ENCODE measurements around the gene PTPN22.

The PTPN22 gene

DNA sequence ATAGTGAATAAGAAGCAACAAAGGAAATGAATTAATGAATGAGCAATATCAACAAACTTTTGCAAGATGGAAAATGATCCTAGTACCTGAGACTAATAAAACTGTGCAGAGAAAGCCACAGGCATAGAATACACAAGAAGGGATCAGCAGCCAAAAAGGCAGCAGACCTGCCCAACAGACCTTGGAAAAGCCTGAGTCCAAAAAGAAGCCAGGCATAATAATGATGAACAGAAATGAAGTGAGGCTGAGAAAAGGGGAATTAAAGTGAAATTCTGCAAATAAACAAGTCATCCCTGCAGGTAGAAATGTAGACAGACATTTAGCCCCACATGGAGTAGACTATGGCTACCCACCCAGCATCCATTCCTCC lies 101.9 kb downstream of the PTPN22 start:
- TF ChIP-seq, protein P1, sequence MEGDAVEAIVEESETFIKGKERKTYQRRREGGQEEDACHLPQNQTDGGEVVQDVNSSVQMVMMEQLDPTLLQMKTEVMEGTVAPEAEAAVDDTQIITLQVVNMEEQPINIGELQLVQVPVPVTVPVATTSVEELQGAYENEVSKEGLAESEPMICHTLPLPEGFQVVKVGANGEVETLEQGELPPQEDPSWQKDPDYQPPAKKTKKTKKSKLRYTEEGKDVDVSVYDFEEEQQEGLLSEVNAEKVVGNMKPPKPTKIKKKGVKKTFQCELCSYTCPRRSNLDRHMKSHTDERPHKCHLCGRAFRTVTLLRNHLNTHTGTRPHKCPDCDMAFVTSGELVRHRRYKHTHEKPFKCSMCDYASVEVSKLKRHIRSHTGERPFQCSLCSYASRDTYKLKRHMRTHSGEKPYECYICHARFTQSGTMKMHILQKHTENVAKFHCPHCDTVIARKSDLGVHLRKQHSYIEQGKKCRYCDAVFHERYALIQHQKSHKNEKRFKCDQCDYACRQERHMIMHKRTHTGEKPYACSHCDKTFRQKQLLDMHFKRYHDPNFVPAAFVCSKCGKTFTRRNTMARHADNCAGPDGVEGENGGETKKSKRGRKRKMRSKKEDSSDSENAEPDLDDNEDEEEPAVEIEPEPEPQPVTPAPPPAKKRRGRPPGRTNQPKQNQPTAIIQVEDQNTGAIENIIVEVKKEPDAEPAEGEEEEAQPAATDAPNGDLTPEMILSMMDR (IDR thresholded peaks at IDR 0.05; ENCODE audit: insufficient read depth, low read length, poor library complexity, severe bottlenecking) = no peak
- no peaks in the 10 kb centered on the region for H3K27me3 ChIP-seq (replicated peaks; ENCODE audit: control insufficient read depth, insufficient read depth, low read length)
- DNase-seq (ENCODE audit: extremely low read depth, insufficient read length) = no peak
- H3K4me3 ChIP-seq (replicated peaks; ENCODE audit: low read depth, low read length) = no peak overlapping the region
- H3K36me3 ChIP-seq (ENCODE audit: control insufficient read depth, insufficient read depth, low read length) = peaks cover 4% of the 10 kb centered on the region

DNA sequence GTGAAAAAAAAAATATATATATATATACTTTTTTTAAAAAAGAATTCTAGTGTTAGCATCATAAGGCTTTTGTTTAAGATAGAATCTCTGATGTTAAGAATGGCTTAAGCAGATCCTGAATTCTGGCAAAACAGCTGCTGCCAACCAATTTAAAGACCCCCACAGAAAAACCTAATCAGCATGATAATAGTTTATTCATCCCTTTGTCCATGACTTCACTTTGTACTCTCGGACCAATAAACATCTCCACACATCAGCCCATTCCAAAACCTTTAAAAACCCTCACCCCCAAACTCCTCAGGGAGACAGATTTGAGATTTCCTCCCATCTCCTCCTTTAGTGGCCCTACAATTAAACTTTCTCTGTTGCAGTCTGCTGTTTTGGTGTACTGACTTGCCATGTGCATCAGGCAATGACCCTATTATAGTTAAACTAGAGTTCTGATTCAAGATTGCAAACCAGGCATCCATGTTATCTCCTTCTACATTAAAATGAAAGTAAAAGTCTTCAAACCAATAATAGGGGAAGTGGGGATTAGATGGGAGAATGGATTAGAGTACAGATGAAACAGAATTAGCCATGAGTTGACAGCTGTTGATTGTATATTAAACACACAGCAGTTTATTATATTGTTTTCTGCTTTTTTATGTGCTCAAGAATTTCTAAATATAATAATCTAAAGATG lies 102.5 kb downstream of the PTPN22 start:
- Histone ChIP-seq H3K4me3 (replicated peaks; ENCODE audit: low read depth, low read length) (no peak overlapping the region), H3K36me3 (ENCODE audit: control insufficient read depth, insufficient read depth, low read length) (peaks cover 4% of the 10 kb centered on the region), H3K27me3 (replicated peaks; ENCODE audit: control insufficient read depth, insufficient read depth, low read length) (no peaks in the 10 kb centered on the region)
- no peak for DNase-seq (ENCODE audit: extremely low read depth, insufficient read length)
- TF ChIP-seq, protein P1 (IDR thresholded peaks at IDR 0.05; ENCODE audit: insufficient read depth, low read length, poor library complexity, severe bottlenecking) = no peak

DNA sequence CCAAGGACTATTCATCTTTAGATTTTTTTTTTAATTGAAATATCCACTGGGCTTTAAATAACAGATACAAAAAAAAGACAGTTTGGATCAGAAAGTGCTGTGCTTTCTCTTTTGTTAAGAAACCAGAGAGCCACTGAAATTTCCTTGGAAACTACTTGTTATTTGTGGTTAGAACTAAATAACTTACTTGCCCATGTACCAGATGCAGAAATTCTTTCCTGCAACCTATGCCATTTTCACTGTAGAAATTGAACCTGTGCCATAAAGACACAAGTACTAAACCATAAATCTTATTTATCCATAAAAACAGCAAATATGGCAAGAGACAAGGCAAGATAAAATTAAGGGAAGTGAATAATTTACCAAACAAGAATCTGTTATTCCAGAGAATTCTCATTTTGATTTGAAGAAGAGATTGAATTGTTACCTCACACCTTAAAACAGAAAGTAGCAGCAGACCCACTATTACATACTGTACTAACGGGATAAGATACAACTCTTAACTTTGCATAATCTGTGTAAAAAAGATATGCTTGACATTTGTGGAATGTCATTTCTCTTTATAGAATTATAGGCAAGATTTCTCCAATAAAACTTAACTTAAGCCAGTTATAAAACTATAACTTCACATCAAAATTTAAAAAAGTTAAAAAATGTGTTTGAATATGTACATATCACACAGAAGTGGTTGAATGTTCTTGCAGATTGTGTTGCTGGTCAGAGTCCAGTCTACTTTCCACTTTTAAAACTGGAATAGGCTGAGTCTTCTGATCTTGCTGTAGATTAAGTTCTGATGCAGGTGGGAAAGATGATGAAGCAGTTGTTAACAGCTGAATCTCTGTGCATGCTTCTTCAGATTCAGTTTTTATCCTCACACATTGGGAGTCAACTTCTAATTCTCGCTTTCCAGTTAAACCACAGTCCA lies 105.9 kb downstream of the PTPN22 start:
- H3K4me3 ChIP-seq (replicated peaks; ENCODE audit: low read depth, low read length) = no peak overlapping the region
- H3K36me3 ChIP-seq (ENCODE audit: control insufficient read depth, insufficient read depth, low read length) = peaks cover 4% of the 10 kb centered on the region
- no peaks in the 10 kb centered on the region for H3K27me3 ChIP-seq (replicated peaks; ENCODE audit: control insufficient read depth, insufficient read depth, low read length)
- TF ChIP-seq, protein P1 (IDR thresholded peaks at IDR 0.05; ENCODE audit: insufficient read depth, low read length, poor library complexity, severe bottlenecking) = no peak
- no peak for DNase-seq (ENCODE audit: extremely low read depth, insufficient read length)
